Stimulated activated CD4-positive, alpha-beta T cell treated with anti-CD3 and anti-CD28 coated beads, Interleukin-4, amount 100 ng/mL, for 4 hours (primary cell): ENCODE data around the gene DOK6.
"Not testable (repeated sequence)": the region's sequence is repeated elsewhere in the genome, so short reads cannot be mapped to it uniquely, and the experiment has no call there.

Source experiments
- DNase-seq, 2 experiments: peaks; one replicate each; pipeline ENCODE4 v3.0.0-alpha.2; 2020

The DOK6 gene

DNA sequence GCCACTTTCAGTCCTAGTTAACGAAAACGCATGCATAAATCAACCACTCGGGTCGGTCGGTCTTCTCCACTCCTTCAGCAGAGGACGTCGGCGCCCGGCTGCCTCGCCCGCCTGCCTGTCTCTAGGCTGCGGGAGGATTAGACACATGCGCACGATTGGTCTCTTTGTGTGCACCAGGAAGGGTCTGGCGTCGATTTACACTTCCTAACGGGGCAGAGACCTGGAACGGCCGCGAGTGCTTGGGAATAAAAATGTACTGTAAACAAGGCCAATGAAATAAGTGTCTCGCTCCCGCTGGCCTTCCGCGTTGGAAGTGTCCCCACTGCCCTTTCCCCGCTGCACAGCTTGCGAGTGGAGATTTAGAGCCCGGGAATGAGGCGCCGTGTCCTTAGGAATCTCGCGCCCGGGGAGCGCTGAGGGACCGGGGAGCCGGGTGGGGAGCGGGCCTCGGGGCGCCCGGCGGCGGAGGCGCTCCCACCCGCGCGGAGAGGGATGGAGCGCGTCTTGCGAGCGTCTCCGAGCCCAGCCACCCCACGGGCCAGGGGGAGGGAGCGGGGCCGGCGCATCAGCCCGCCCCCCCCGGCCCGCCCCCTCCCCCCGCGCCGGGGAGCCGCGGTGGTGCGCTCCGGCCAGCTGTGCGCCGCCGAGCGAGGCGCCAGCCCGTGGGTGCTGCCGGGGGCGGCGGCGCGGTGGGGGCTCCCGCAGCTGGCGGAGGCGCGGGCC is at the start of gene DOK6:
Gene DOK6 (plus strand): TSS at position 636 of the 723 bp plus-strand sequence.
- no peak for DNase-seq

DNA sequence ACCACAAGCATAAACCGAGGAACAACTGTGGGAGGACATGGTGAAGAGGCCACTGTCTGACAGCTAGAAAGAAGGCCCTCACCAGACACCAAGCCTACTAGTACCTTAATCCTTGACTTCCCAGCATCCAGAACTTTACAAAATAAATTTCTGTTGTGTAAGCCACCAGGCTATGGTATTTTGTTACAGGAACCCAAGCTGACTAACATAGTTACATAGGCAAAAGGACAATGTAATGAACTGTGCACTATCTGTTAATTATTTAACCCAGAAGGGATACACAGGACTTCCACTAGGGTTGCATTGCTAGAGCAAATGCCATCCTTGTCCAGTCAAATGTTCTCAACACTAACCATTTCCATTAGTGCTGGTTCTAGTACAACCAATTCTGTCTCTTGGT is 47.7 kb upstream of the DOK6 start:
- DNase-seq = no peak

DNA sequence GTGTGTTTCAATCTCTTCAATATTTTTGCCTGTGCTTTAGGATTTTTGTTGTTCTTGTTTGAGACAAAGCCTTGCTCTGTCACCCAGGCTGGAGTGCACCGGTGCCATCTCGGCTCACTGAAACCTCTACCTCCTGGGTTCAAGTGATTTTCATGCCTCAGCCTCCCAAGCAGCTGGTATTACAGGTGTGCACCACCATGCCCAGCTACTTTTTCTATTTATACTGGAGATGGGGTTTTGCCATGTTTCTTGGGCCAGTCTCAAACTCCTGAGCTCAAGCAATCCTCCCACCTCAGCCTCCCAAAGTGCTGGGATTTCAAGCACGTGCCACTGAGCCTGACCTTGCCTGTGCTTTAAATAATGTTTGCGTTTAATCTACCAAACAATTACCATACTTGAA is 43.1 kb upstream of the DOK6 start:
- DNase-seq = no peak

DNA sequence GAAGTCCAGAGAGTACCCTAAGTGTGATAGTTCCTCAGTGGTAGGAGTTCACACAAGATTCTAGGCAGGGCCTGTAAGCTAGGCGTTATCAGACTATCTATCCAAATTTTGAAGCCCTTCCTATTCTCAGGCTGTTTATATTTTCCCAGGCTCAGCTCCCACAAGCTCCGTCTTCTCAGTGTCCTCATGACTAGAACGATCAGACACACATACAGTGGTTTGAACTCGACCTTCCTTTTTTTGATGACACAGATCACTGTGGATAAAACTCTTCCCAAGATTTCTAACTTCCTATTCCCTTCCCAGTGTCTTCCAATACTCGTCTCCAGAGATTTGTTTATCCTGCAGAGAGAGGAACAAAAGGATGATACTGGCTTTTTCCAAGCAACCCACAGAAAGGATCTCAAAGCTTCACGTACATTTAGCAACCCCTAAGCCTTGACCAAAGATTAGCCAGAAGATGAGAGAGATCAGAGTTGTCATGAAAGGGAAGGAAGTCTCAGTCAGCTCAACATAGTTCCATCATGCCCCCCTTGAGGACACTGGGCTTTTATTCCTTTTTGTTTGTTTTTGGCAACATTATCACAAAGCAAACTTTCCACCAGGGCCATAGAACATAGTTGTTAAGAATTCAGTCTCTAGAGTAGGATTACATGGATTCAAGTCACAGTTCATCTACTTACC is 42.3 kb upstream of the DOK6 start:
- DNase-seq = no peak

DNA sequence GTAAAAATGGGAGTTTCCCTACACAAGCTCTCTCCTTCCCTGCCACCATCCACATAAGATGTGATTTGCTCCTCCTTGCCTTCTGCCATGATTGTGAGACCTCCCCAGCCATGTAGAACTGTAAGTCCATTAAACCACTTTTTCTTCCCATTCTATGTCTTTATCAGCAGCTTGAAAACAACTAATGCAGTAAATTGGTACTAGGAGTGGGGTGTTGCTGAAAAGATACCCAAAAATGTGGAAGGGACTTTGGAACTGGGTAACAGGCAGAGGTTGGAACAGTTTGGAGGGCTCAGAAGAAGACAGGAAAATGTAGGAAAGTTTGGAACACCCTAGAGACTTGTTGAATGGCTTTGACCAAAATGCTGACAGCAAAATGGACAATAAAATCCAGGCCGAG is 40.9 kb upstream of the DOK6 start:
- not testable (repeated sequence) for DNase-seq

DNA sequence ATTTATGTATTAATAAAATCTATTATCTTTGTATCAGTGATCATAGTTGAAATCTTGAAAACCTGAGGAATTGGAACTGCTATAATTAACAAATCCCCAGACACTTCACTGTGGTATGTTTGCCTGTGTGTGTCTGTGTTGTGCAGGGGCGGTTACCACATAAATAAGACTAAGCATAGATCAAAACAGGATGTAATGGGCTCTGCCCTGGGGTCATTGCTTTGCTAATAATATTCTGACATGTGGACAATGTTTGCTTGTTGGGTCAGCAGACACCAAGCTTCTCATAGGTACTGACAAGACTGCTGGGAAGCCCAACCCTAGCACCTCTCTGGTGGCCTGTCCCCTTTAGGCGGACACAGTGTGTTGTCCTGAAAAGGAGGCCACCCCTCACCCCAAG is 35.8 kb upstream of the DOK6 start:
- no peak for DNase-seq

DNA sequence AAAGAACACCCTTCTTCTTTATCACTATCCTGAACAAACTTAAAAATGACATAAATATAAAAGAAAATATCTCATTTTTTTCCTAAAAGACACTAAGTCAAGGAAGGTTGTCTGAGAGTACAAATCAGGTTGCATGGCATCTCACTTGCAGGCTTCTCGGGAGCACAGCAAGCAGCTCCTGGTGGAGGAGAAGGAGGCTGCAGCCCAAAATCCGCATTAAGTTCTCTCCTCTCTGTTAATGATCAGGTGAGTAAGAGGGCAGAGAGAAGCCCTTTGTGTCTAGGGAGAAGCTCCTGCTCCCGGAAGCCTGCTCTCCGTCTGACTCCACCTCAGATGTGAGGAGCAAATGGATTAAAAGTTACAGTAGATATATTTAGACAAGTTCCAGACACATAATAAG is 35.0 kb upstream of the DOK6 start:
- DNase-seq = no peak

DNA sequence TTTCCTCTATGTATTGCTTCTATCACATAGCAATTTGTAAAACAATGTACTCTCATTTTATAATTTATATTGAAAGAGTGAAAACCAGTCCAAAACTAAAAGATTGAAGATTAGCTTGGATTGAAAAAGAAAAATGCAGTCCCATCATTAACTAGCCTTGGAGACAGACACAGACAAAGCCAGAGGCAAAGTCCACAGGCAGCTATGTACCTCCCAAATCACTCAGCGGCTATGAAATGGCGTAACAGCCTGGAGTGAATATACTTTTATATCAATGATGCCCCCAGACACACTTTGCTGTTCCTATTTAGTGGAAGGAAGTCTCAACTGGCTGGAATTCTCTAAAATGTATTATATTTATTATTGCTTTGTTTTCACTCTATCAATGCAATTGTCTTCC is 33.6 kb upstream of the DOK6 start:
- no peak for DNase-seq

DNA sequence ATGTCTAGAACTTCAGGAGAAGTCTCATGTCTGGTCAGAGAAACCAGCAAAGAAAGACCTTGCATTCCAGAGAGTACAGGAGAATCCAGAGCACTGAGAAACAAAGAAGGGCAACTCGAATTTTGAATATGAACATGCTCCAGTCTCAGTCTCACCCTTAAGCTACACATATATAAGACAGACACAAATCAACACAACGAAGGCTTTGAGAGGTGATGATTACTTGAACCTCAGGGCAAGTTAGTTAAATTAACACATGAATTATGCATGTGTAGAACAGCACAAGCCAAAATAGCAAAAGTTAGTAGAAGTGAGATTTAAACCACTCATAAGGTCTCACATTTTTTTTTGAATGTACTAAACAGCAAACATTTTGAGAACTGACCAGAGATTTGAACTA is 29.0 kb upstream of the DOK6 start:
- DNase-seq = no peak

DNA sequence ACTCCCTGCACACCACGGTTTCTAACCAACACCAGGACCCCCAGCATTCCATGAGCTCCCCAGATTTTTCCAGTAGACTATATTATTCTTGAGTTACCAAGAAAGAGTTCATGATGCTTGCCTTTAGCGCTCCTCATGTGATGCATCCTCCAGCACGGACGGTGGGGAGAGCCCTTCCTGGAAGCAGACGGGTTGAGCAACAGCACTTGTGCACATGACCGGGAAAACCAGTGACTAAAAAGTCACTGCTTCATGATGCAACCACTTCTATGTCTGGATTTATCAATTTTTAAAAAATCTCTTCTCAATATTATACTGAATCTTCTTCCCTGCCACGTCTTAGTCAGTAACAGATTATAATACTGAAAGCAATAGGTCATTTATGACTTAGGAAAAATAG is 20.4 kb upstream of the DOK6 start:
- DNase-seq = no peak

DNA sequence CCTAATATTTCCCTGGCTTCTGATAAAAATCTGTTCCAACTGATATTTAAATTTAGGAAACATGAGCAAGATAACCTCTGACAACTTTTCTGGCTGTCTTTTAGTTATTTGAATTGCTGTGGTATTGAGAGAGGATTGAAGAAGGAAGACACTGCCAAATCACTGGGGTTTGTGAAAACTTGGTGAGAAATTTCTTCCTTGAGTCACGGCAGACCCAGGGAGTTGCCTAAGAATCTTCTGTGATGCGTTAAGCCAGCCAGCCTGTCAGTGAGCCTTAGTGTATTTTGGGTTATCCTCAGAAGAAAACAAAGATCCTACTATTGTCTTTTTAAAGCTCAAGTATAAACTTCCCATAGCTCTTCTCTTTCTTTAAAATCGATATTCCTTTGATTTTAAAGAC is 17.5 kb upstream of the DOK6 start:
- no peak for DNase-seq

DNA sequence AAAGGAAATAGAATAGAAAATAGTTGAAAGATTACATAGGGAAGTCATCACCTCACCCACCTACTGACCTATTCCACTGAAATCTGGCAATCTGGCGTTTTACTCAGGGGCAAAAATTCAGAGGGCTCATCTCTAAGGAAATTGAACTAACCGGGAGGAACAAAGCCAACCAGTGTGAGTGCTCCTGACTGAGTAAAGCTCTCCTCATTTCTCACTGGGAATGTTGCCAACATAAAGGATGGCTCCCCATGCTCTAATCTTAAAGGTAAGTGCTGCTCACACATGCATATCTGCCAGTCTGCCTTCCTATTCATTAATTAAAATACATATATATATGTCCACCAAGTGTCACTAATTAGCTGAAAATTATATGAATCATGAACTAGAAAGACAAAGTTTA is 13.5 kb upstream of the DOK6 start:
- no peak for DNase-seq

DNA sequence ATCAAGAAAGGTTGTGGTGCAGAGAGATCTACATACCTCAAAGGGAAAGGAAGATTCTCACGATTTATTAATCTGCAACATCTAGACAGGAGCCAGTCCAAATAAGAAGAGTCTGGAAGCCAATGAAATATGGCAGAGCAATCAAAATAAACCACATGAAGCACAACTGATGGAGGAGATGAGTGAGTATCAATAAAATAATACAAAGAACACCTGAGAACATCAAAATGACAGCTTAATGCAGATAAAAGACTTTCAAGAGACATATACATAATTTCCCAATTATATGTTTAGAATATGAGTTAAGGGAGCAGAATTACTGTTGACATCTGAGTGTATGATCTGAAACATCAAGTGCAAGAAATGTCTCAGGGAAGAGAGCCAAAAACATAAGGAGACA is 12.5 kb upstream of the DOK6 start:
- no peak for DNase-seq

DNA sequence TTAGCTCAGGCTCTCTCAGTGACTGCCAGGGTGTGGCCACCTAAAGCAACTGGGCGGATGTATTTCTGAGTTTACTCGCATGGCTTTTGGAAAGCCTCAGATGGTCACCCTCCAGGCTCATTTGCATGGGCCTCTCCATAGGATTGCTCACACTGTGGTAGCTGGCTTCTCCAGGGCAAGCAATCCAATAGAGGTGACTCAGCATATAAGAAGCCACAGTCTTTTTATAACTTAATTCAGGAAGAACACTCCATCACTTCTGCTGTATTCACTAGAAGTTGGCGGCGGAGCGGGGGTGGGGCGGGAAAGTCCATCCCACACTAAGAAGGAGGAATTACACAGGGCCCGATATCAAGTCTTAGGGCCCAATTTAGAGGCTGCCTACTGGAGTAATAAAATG is 3.6 kb upstream of the DOK6 start:
- DNase-seq = no peak

DNA sequence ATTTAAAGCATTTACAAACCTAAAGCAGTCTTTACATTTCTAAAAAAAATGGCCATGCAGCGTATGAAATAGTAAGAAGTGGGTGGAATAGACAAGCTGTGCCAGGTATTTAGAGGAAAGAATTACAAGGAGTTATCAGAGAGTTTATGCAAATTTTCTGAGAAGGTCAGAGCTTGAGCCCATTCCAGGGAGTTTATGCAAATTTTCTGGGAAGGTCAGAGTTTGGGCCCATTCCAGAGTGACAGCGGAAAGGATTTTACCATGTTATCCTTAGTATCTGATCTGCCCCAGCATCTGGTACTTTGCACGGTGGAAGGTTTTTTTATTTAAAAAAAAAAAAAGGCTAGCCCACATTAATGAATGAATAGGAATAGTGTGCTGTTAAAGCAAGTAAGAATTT is 1.4 kb upstream of the DOK6 start:
- no peak for DNase-seq

DNA sequence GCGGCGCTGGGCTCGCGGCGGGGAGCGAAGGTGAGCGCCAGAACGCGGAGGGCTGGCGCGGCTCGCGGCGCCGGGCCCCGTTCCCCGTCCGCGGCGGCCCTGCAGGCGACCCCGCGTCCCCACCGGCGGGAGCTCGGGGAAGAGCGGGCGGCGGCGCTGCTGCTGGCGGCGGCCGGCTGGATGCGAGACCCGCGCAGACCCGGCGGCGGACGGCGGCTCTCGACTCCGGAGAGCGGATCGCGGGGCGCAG is 213 bp downstream of the DOK6 start:
- no peak for DNase-seq

DNA sequence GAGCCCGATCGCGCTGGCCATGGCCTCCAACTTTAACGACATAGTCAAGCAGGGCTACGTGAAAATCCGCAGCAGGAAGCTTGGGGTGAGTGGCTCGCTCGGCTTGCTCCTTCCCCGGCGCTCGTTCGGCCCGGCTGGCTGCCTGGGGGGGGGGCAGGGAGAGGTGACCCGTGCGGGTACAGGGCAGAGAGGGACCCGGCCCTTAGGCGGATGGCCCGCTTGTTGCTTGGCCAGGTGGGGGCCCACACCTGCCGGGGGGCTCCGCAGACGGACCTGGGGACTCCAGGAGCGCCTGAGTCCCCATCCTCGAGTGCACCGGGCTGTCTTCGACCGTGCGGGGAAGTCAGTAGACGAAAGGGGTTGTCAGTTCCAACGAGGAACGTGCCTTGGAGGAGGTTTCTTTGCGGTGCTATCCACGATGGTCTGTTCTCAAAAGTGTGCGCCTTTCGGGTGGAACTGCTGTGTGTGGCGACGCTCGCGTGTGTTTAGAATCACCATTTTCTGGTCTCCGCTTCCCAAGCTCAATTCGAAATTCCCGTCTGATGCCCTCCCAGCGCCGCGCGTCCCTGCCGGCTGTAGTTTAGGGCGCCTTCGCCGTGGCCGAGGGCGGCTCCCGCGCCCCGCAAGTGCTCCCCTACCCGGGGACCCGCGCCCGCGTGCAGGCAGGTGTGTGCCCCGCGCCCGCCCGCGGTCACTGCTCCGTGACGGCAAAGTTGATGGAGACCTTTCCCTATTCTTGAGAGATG is 711 bp downstream of the DOK6 start:
- DNase-seq = no peak

DNA sequence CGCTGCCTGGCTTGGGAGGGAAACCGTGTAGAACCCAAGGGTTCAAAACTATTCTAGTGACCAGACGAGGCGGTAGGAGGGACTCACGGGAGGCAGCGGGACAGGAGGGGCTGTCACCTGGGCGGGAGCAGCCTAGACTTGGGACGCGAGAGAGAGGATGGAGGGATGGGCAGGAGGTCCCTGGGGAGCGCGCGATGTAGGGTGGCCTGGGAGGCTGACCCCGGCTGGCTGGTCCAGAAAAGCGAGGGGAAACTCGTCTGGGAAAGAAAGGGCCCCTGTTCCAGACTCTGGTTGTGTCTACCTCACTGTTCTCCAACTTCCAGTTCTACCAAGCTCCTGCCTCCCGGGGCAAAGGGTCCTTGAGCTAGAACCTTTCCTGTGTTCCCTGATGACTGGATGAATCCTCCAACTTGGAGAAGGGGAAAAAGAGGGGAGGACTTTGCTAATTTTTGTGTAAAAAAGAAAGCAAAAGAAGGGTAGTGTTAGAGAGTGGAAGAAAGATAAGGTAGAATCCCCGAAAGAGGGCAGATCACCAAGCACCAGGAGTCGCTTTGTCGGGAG is 1.4 kb downstream of the DOK6 start:
- DNase-seq = no peak

DNA sequence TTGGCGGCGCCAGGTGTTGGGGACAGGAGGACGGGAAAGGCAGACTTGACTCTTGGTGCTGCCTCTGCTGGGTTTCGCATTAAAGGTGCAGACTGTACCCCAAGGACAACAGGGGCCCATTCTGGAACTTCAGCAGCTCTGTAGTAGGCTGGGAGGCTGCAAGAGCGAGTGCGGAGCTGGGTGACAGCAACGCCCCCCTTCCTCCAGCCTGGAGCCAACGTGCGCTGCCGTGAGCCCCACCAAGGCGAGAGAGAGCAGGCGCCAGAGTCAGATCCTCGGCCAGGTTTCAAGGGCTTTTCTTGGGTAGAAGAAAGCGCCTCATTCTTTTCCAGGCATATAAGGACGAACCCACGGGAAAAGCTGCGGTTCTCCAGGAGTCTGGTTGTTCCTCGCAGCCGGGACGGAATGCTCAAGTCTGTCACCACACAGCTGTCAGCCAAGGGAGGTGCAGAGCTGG is 1.9 kb downstream of the DOK6 start:
- no peak for DNase-seq

DNA sequence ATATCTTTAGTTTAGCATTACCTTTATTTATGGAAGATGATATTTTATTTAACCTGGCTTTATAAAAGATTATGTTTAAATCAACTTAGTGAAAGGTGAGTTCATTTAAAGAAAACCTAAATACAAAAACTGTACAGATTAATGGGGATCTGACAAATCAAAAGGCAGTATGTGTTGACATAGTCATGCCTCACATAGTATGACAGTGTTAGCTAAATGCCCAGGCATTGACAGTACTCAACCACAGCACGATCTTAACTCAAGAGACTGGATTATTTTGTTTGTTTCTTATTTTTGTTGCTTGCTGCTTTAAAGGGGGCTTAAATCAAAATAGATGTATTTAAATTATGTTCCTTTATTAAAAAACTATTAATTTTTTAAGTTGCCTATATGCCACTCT is 7.8 kb downstream of the DOK6 start:
- no peak for DNase-seq

DNA sequence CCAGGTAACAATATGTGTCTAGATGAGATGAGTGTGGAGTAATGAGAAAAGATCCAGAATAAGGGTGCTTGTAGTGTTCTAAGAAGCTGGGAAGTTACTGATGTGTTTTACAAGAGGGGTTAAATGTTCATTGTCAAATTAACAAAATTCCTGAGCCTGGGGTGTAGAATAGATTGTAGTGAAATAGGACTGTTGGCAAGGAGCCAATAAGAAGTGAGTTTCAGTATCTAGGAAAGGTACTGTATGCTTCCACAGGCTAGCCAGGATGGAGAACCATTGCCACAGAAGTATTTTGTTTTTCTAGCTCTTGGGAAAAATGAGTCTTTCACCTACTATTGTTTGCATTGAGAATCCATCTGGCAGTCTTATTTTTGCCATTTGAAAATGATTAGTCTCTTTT is 10.5 kb downstream of the DOK6 start:
- DNase-seq = no peak

DNA sequence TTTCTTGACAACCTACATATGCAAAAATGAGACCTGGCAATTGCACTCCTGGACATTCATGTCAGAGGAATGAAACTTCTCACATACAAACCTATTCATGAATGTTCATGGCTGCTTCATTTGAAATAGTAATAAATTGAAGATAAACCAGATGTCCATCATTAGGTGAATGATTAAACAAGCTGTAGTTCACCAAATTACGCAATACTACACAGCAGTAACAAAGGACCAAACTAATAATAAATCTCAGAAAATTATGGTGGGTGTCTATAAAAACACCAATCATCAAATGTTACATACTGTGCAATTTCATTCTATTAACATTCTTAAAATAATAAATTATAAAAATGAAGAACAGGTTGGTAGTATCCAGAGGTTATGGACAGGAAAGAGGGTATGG is 13.5 kb downstream of the DOK6 start:
- DNase-seq = no peak

DNA sequence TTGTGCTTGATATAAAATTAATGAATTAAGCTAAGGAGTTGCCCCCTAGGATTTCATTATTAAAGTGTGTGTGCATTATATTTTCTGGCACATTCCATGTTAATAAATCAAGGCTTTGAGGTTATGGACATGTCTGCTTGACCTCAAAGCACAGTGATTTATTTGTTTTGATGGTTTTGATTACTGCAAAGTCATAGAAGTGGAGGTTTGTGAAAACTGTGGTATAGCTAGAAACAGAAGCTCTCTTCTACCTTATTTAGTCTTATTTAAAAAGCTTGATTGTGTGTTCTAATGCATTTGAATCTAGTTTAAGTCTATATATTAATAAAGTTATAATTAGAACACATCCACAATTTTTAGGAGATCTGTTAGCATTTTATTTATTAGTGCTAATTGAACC is 32.2 kb downstream of the DOK6 start:
- no peak for DNase-seq

DNA sequence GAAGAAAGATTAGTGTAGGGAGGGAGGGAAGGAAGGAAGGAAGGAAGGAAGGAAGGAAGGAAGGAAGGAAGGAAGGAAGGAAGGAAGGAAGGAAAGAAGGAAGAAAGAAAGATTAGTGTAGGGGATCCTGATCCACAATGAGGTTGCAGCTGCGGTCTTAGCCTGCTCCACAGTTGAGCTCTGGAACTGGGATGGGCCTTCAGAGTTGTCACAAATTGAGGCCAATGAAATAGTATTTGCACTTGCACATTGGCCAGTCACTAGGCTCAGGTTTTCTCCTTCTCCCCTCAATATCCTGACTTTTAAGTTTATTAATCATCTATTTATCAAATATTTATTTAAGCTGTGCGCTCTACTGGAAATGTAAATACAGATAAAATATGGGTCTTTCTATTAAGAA is 34.3 kb downstream of the DOK6 start:
- DNase-seq = no peak
